Fibroblast of upper back skin (primary cell): Measurements from ENCODE around the gene BEND5.
A peak's percentile ranks its signal among the peaks of the same experiment; 100 is the strongest.

ENCODE experiments used
- DNase-seq: peaks from one replicate; pipeline ENCODE4 v3.0.0-alpha.2; 2013

BEND5 gene

GRCh38 chr1:48718116-48718630, 58.5 kb downstream of the BEND5 start:
- DNase-seq, result no peak

GRCh38 chr1:48717082-48717481, 59.6 kb downstream of the BEND5 start:
- no peak for DNase-seq

- no peak for DNase-seq
These were observed 60.8 kb downstream of the BEND5 start for GRCh38 chr1:48715921-48716320.

GRCh38 chr1:48710915-48711314, 65.8 kb downstream of the BEND5 start:
- DNase-seq, result no peak

GRCh38 chr1:48710318-48710717, 66.4 kb downstream of the BEND5 start:
- no peak for DNase-seq

DNA sequence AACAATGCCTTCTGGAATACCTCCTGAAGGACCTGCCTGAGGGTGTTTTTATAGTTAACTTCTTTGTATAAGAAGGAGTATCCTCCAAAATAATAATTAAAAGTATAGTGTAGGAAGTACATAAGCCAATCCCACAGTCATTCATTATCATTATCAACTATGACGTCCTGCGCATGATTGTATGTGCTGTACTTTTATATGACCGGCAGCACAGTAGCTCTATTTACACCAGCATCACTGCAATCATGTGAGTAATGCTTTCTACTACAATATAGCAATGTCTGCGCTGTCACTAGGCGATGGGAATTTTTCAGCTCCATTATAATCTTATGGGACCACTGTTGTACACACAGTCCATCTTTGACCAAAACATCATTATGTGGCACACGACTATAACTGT, 72.0 kb downstream of the BEND5 start:
- no peak for DNase-seq

- DNase-seq, result no peak
These were observed 75.2 kb downstream of the BEND5 start for GRCh38 chr1:48701445-48701844.

GRCh38 chr1:48697066-48697707, 79.5 kb downstream of the BEND5 start:
- peak; percentile 41 for DNase-seq

DNA sequence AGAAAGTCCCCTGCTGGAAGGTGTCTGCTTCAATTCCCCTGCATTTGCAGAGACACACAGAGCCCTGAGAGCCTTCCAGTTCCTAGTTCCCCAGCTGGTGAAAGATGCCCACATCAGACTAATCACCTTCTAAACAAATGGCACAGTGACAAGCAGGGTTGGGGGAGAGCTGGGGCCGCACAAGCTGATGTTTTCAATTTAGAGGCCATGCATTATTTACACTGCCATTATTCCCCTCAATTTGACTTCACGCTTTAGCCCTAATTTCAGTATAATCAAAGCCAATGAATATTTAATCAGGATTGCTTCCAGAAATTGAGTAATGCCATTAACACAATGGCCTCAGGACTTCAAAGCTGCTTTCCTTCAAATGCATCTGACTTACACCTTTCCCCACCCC, 81.5 kb downstream of the BEND5 start:
- no peak for DNase-seq

GRCh38 chr1:48693674-48694320, 82.9 kb downstream of the BEND5 start:
- DNase-seq, result no peak

GRCh38 chr1:48693180-48693579, 83.5 kb downstream of the BEND5 start:
- DNase-seq, result no peak

DNA sequence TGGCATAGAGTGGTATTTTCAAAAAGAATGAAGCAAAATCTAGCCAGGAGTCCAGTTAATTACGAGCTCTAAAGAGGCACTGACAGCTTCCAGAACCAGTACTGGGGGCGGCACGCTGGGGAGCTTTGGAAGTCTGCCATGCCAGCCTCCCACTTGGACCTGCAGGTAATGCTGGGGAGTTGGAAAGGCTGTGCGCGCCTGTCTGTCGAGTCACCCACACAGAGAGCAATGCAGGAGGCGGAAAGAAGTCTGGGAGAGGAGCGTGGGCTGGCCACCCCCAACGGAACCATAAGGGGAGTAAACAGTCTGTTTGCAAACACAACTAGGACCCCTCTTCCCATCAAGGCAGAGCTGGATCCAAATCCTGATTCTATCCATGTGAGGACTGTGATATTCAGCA, 84.5 kb downstream of the BEND5 start:
- no peak for DNase-seq

DNA sequence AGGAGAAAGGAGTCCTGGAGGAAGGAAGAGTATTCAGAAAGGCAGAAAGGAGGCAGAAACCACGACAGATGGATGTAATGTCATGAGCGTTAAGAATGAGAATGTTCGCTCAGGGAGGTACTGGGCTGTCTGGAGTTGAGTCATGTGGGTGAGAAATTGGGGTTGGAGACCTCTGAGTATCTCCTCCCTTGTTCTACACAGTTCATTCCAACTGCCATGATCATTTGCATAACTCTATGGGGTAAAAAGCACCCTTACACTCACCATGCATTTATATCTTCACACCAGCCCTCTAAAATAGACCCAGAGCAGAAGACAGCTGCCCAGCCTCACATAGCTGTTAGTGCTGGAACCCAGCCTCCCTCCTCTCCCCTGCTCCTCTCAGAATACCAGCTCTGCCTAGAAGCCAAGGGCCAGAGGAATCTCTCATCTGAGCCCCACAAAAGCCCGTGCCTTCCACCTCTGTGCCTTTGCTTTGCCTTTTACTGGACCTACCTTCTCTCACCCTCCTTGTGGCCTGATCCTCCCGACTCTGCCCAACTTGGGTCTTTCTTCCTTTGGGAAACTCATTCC, 85.2 kb downstream of the BEND5 start:
- DNase-seq, result peak; percentile 21

DNA sequence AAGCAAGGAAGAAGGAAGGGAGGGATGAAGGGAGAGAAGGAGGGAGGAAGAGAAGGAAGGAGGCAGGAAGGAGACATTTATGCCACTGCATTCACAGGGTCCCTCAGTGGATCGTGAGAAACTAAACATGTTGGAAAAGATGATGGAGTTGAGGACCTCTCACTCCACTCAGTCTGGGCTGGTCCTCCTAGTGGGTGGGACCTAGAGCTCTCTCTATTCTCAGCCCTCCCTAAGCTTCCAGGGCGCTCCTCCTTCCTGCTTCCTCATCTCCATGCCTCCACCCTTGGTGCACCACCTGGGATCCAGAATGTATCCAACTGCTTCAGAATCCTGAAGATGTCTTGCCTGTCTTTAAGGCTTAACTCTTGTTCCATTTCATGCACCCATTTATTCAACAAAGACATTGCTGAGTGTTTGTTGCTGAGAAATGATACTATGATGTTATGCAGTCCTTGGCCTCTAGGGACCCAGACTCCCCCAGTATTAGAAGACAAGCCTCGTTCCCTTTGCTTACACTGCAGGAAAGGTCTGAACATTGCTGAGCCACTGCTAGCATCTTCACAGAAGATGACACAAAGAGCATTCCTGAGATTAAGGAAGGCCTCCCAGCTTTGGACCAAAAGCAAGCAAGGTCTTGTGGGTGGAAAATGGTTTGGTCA, 88.5 kb downstream of the BEND5 start:
- no peak for DNase-seq

- no peak for DNase-seq
These were observed 89.2 kb downstream of the BEND5 start for GRCh38 chr1:48687282-48688045.

DNA sequence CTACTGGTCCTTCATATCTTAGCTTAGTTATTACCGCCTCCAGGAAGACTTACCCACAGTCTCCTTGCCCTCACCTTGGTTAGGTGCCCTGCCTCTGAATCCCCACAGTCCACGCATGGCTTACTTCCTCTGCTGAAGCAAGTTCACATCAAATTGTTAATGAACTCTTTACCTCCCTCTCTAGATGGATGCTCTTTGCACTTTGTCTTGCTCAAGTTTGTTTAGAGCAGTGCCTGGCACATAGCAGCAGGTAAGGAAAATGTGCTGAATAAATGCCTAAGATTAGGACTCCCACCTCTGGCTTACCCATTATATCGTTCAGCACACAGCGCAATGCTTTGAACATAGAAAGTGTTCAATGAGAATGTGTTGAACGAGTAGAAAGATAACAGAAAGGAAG, 90.5 kb downstream of the BEND5 start:
- DNase-seq, result no peak

GRCh38 chr1:48684381-48684780, 92.3 kb downstream of the BEND5 start:
- DNase-seq, result no peak

GRCh38 chr1:48683839-48684238, 92.9 kb downstream of the BEND5 start:
- DNase-seq, result no peak

GRCh38 chr1:48681476-48682305, 95.0 kb downstream of the BEND5 start:
- DNase-seq, result peak; percentile 54

GRCh38 chr1:48680411-48681035, 96.2 kb downstream of the BEND5 start:
- no peak for DNase-seq

DNA sequence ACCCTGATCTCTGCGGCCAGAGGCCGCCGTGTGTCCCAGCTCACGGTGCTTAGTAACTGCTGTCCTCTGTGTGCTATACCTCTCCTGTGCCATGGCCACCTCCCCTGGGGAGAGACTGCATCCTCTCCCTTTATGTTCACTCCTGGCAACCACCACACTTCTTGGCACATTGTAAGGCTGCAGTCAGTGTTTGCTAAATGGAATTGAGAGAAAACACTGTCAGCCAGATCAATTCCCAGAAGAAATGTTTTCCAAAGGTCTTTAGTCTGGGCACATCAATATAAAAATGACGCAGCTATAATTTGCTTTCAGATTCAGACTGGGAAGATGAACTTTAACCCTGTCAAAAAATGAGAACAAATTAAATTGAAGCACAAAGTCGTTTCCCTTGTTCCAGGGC, 96.8 kb downstream of the BEND5 start:
- DNase-seq, result no peak
